RWPE1 (cell line): ENCODE data around the gene GEMIN7.
A peak's percentile ranks its signal among the peaks of the same experiment; 100 is the strongest.

Source experiments
- CTCF ChIA-PET: fragments of 350-600 bp; sonication (Branson Sonifier 250); formaldehyde crosslinking; extraction: SDS; loops from one replicate; lab custom pipeline; 2021; lab: Yijun Ruan, JAX
- POLR2A ChIA-PET: fragments of 400-600 bp; formaldehyde crosslinking; extraction: SDS; loops from one replicate; lab custom pipeline; 2020; ENCODE audit warnings: antibody characterized with exemption; ENCODE audit not compliant: low non-redundant PET; lab: Yijun Ruan, JAX
- DNase-seq: peaks from one replicate; pipeline ENCODE4 v3.0.0; 2012; ENCODE audit warnings: low spot score
- H3K27ac ChIP-seq: fragments of 450-650 bp; 2 replicates; pipeline ENCODE4 v1.5.1; 2017
- TF ChIP-seq, protein P1 (sequence below): fragments of 450-650 bp; conservative IDR thresholded peaks from 2 replicates; pipeline ENCODE4 v1.5.1; 2017; ENCODE audit warnings: low read depth, mild to moderate bottlenecking

GEMIN7 gene

DNA sequence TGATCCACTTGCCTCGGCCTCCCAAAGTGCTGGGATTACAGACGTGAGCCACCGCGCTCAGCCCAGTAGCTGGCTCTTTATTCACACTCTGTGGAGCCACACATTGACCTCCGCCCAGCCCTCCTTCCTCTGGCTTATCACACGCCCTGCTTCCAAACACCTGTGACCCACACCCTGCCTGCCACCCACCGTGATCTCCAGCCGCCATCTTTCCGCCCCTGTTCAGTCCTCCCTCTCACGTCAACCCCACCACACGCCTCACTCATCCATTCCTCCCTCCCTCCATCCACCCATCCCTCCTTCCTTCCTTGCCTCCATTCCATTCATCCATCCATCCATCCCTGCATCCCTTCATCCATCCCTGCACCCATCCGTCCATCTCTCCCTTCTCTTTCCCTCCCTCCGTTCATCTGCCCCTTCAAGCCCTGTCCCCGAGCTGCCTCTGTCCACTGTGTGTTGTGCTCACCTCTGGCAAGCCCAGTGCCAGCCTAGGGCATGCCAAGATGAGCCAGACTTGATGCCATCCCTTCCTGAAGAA is 20.4 kb upstream of the GEMIN7 start:
- ChIA-PET POLR2A (no interaction called here), CTCF (interaction anchor here (0.5 to 1.8 kb wide), 16 partner anchors 8 to 154 kb away, joined by 3 to 10 read pairs (median 4); partner anchors contain the start of gene APOE)
- TF ChIP-seq, protein P1, sequence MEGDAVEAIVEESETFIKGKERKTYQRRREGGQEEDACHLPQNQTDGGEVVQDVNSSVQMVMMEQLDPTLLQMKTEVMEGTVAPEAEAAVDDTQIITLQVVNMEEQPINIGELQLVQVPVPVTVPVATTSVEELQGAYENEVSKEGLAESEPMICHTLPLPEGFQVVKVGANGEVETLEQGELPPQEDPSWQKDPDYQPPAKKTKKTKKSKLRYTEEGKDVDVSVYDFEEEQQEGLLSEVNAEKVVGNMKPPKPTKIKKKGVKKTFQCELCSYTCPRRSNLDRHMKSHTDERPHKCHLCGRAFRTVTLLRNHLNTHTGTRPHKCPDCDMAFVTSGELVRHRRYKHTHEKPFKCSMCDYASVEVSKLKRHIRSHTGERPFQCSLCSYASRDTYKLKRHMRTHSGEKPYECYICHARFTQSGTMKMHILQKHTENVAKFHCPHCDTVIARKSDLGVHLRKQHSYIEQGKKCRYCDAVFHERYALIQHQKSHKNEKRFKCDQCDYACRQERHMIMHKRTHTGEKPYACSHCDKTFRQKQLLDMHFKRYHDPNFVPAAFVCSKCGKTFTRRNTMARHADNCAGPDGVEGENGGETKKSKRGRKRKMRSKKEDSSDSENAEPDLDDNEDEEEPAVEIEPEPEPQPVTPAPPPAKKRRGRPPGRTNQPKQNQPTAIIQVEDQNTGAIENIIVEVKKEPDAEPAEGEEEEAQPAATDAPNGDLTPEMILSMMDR, result no peak
- peak overlapping the region; percentile 22 for H3K27ac ChIP-seq
- no peak for DNase-seq

DNA sequence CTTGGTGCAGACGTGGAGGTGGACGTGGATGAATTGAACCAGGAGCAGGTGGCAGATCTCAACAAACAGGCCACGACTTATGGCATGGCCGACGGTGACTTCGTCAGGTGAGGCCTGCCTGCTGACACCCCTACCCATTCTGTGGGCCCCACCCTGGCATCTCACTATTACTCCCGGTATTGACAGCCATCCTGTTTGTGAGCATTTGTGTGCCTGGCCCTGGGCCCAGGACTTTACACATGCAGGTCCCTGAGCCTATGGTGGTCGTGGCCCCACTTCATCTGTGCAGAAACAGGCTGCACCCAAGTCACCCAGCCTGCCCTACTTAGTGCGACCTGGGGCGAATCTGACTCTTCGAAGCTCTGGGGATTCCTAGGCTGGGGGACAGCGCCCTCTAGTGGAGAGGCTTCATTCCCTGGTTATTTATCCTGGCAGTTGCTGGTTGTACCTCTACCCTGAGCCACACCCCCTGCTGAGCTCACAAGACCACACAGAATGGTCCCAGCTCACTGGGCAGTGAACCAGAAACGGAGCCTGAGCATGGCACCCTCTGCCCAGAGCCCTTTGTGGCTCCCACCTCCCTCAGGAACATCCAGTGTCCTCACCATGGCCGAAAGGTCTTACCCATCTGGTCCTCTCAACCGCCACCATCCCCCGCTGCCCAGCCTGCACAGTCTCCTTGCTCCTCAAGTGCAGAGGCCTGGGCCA is 19.6 kb upstream of the GEMIN7 start:
- ChIA-PET CTCF (interaction anchor here (0.5 to 1.8 kb wide), 22 partner anchors 8 to 617 kb away, joined by 3 to 10 read pairs (median 4); partner anchors contain the start of gene APOE), POLR2A (no interaction called here)
- DNase-seq, result peak; percentile 70
- TF ChIP-seq, protein P1, result peak; percentile 82
- H3K27ac ChIP-seq, result peak overlapping the region; percentile 4; the same call in 1 of the 2 replicates

DNA sequence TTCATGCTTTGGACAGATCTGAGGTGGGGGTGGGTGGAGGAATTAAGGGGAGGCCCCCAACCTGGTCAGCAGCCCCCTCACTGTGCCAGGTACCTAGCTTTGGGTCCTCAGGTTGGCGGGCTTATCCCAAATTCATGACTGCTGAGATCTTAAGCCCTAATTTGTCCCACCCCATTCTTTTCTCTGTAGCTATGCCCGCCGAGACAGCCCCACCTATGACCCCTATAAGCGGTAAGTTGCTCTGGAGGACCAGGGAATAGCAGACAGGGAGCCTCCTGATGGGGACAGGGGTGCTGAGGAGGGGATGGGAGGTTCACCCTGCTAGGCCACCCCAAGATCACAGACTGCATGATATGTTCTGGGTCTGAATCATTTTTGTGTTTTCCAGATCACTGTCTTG is 17.1 kb upstream of the GEMIN7 start:
- CTCF ChIA-PET, result interaction anchor here (0.5 to 0.7 kb wide), 3 partner anchors 75 to 1462 kb away, joined by 3 to 4 read pairs (median 3); no protein-coding TSS in a partner anchor

GRCh38 chr19:45063851-45064801 is 14.9 kb upstream of the GEMIN7 start:
- H3K27ac ChIP-seq, result no peak overlapping the region
- POLR2A ChIA-PET, result no interaction called here
- DNase-seq, result no peak
- TF ChIP-seq, protein P1, result no peak
- CTCF ChIA-PET, result interaction anchor here (0.6 to 0.8 kb wide), 2 partner anchors 25 to 160 kb away, joined by 3 to 6 read pairs; partner anchors contain the start of gene CLASRP

More for the DNA sequence above, 17.1 kb upstream of the GEMIN7 start:
- POLR2A ChIA-PET, result no interaction called here
- peak overlapping the region; percentile 8; the same call in 1 of the 2 replicates for H3K27ac ChIP-seq
- TF ChIP-seq, protein P1, result no peak
- DNase-seq, result no peak

- H3K27ac ChIP-seq, result peak overlapping the region; percentile 90
- TF ChIP-seq, protein P1, result no peak
- ChIA-PET CTCF (no interaction called here), POLR2A (no interaction called here)
- DNase-seq, result no peak
Measured at GRCh38 chr19:45066921-45067661, 12.0 kb upstream of the GEMIN7 start.
